Ishikawa (cell line): ENCODE measurements around the gene QSER1.

Source experiments
- EGR1 ChIP-seq: IDR thresholded peaks from 2 replicates; pipeline ENCODE4 v1.6.1; 2012
- EP300 ChIP-seq: IDR thresholded peaks from 2 replicates; pipeline ENCODE4 v1.6.1; 2012; ENCODE audit warnings: borderline replicate concordance
- FOXM1 ChIP-seq: IDR thresholded peaks from 2 replicates; pipeline ENCODE4 v1.6.1; 2012; ENCODE audit warnings: low read depth, borderline replicate concordance
- MAX ChIP-seq: IDR thresholded peaks from 2 replicates; pipeline ENCODE4 v1.6.1; 2012
- RAD21 ChIP-seq: IDR thresholded peaks from 2 replicates; pipeline ENCODE4 v1.6.1; 2012; ENCODE audit warnings: low read depth
- TCF12 ChIP-seq: IDR thresholded peaks from 2 replicates; pipeline ENCODE4 v1.6.1; 2012; ENCODE audit warnings: low read depth

GRCh38 chr11:32935462-32936029, 42.9 kb downstream of the QSER1 start:
- TF ChIP-seq RAD21 (no peak), FOXM1 (no peak), EGR1 (no peak), EP300 (no peak), MAX (no peak), TCF12 (no peak)
